Measurements from ENCODE around the gene ADK.
A peak's percentile ranks its signal among the peaks of the same experiment; 100 is the strongest.

Gene ADK

GRCh38 chr10:74417397-74417796 is 266.4 kb downstream of the ADK start:
- no peak for TF ChIP-seq CTCF (IDR thresholded peaks at IDR 0.05; ENCODE audit: insufficient read depth, low read length, missing control alignments)
- CTCF ChIA-PET: interaction anchor here (0.9 to 1.0 kb wide), 2 partner anchors 16 to 169 kb away, joined by 3 to 4 read pairs; no protein-coding TSS in a partner anchor

GRCh38 chr10:74418285-74418872 is 267.4 kb downstream of the ADK start:
- H3K4me3 ChIP-seq (ENCODE audit: low read depth, low read length): no peak overlapping the region
- DNase-seq (ENCODE audit: low read depth, low spot score): no peak
- TF ChIP-seq CTCF (IDR thresholded peaks at IDR 0.05; ENCODE audit: insufficient read depth, low read length, missing control alignments): no peak
- ChIA-PET POLR2A (no interaction called here), CTCF (interaction anchor here (0.7 to 4.3 kb wide), 7 partner anchors 9 to 817 kb away, joined by 3 to 30 read pairs (median 5); partner anchors contain the start of gene COMTD1)

More at GRCh38 chr10:74417397-74417796, 266.4 kb downstream of the ADK start:
- POLR2A ChIA-PET: no interaction called here
- H3K4me3 ChIP-seq (ENCODE audit: low read depth, low read length): no peak overlapping the region
- DNase-seq (ENCODE audit: low read depth, low spot score): no peak

- DNase-seq (ENCODE audit: low read depth, low spot score): no peak
- CTCF ChIA-PET: interaction anchor here (1.0 to 4.3 kb wide), 15 partner anchors 8 to 816 kb away, joined by 3 to 30 read pairs (median 4); partner anchors contain the start of gene COMTD1
- no peak for TF ChIP-seq CTCF (IDR thresholded peaks at IDR 0.05; ENCODE audit: insufficient read depth, low read length, missing control alignments)
- POLR2A ChIA-PET: no interaction called here
- H3K4me3 ChIP-seq (ENCODE audit: low read depth, low read length): no peak overlapping the region
Observed at GRCh38 chr10:74419491-74419951, 268.5 kb downstream of the ADK start.

GRCh38 chr10:74419958-74420375 is 268.9 kb downstream of the ADK start:
- no peak for DNase-seq (ENCODE audit: low read depth, low spot score)
- POLR2A ChIA-PET: no interaction called here
- peak; percentile 3 for TF ChIP-seq CTCF (IDR thresholded peaks at IDR 0.05; ENCODE audit: insufficient read depth, low read length, missing control alignments)
- CTCF ChIA-PET: interaction anchor here (0.6 to 4.3 kb wide), 16 partner anchors 8 to 602 kb away, joined by 3 to 30 read pairs (median 3); no protein-coding TSS in a partner anchor
- no peak overlapping the region for H3K4me3 ChIP-seq (ENCODE audit: low read depth, low read length)

- ChIA-PET POLR2A (no interaction called here), CTCF (no interaction called here)
- no peak for DNase-seq (ENCODE audit: low read depth, low spot score)
- no peak overlapping the region for H3K4me3 ChIP-seq (ENCODE audit: low read depth, low read length)
- TF ChIP-seq CTCF (IDR thresholded peaks at IDR 0.05; ENCODE audit: insufficient read depth, low read length, missing control alignments): no peak
Observed at GRCh38 chr10:74424565-74424964, 273.5 kb downstream of the ADK start.

GRCh38 chr10:74425456-74426001 is 274.5 kb downstream of the ADK start:
- ChIA-PET POLR2A (no interaction called here), CTCF (no interaction called here)
- no peak overlapping the region for H3K4me3 ChIP-seq (ENCODE audit: low read depth, low read length)
- no peak for TF ChIP-seq CTCF (IDR thresholded peaks at IDR 0.05; ENCODE audit: insufficient read depth, low read length, missing control alignments)
- DNase-seq (ENCODE audit: low read depth, low spot score): no peak
